Heart left ventricle (tissue), 16 donors: ENCODE measurements around the gene NMU. TPM values are rescaled to one million over a fixed set of nuclear protein-coding genes. Genes with fewer than 3 reads are reported as not detected.
A peak's percentile ranks its signal among the peaks of the same experiment; 100 is the strongest.

Experiments
- ATAC-seq, 4 donors: fragments of 200-7000 bp; cut with Tn5 transposase; one replicate each; pipeline ENCODE4 v1.9.1; 2020 to 2022; ENCODE audit warnings: moderate library complexity in 4 of 4, mild to moderate bottlenecking in 3 of 4, moderate number of reproducible peaks in 1 of 4
- DNase-seq, 5 donors: peaks; one replicate each; pipeline ENCODE4 v3.0.0-alpha.2; 2020
- H3K27ac ChIP-seq, 12 donors: fragments of 200-600 bp; sonication (generic) in 4 of 12; one replicate each; pipeline versions ENCODE4 v1.5.0 to v1.8.0; 2016 to 2022; ENCODE audit warnings: mild to moderate bottlenecking in 2 of 12
- H3K27me3 ChIP-seq, 9 donors: fragments of 200-600 bp; sonication (generic) in 2 of 9; one replicate each; pipeline versions ENCODE4 v1.5.1 to v1.8.0; 2016 to 2022; ENCODE audit warnings: mild to moderate bottlenecking in 3 of 9
- H3K36me3 ChIP-seq, 9 donors: fragments of 200-600 bp; sonication (generic) in 2 of 9; one replicate each; pipeline versions ENCODE4 v1.5.0 to v1.8.0; 2018 to 2022; ENCODE audit warnings: mild to moderate bottlenecking in 2 of 9
- H3K4me1 ChIP-seq, 12 donors: fragments of 200-600 bp; sonication (generic) in 4 of 12; one replicate each; pipeline versions ENCODE4 v1.5.0 to v1.8.0; 2016 to 2022; ENCODE audit warnings: mild to moderate bottlenecking in 3 of 12
- H3K4me3 ChIP-seq, 12 donors: fragments of 200-600 bp; sonication (generic) in 4 of 12; one replicate each; pipeline versions ENCODE4 v1.5.0 to v1.8.0; 2017 to 2022; ENCODE audit warnings: mild to moderate bottlenecking in 9 of 12, moderate library complexity in 4 of 12
- H3K9me3 ChIP-seq, 12 donors: fragments of 200-600 bp; sonication (generic) in 4 of 12; one replicate each; pipeline versions ENCODE4 v1.5.0 to v1.8.0; 2016 to 2022; ENCODE audit warnings: mild to moderate bottlenecking in 1 of 12
- CTCF ChIP-seq, 12 donors: fragments of 200-600 bp; sonication (generic) in 4 of 12; IDR thresholded peaks; one replicate each; pipeline versions ENCODE4 v1.5.0 to v1.8.0; 2018 to 2022; ENCODE audit warnings: antibody characterized with exemption in 12 of 12, mild to moderate bottlenecking in 5 of 12
- POLR2A ChIP-seq, 2 donors: fragments of 450-650 bp; IDR thresholded peaks; one replicate each; pipeline ENCODE4 v1.6.1; 2017; ENCODE audit warnings: antibody characterized with exemption in 2 of 2, mild to moderate bottlenecking in 2 of 2, moderate library complexity in 2 of 2
- WGBS, 4 donors: extraction: QIAGEN DNeasy Blood & Tissue Kit in 2 of 4; methylation state at CpG; one replicate each; pipeline versions ENCODE4 v1.1.5 to v1.1.7; 2013 to 2018; 5-methylcytosine and 5-hydroxymethylcytosine counted together
- intact Hi-C, 10 donors: fragments of 100-400 bp; cut with DNase I; formaldehyde crosslinking; loops; one replicate each; pipeline versions ENCODE4 v1.11.1 to v1.14.2; 2022
- polyA plus RNA-seq, 2 donors: library from polyadenylated mRNA; stranded (reverse); fragments of 200-250 nt; gene quantifications; one replicate each; pipeline ENCODE4 v1.2.3, GENCODE V29; 2013
- total RNA-seq, 9 donors: library from RNA; depleted of rRNA in 2 of 9; stranded (reverse); fragments of >200 nt in 2 of 9; fragmentation: NEBNext Ultra II Directional in 3 of 9; extraction: Animal tissue kit (Norgen Biotek cat#: 25700) in 3 of 9; gene quantifications; one replicate each; pipeline versions ENCODE4 v1.1.0 to v1.2.4, GENCODE V29; 2016 to 2023
- donor health status: ischemic (EF 13 %, LVEDD 7.1; RV severe dilation, severe dysfunction).
- donor health status: healthy with polysubstance abuse.
- donor health status: DM: no; HTN: yes; CAD: no.
- donor health status: DM: no; HTN: no; CAD: no.
- donor health status: ischemic (EF 25% LVEDD 6.9; RV normal size, moderate dysfunction).
- donor health status: ischemic (EF 25% LVEDD 5.7; RV mildly dilated, moderate dysfunction).
- donor health status: healthy.
- donor health status: DM: yes; HTN: yes; CAD: no.
- donor health status: ischemic (EF 35%, LVEDD 5.7; RV mildly dilated, moderate dysfunction).
- donor health status: nonischemic (EF 11% LVEDD 7.7; RV severe dilation, severe dysfunction).
- donor health status: DM: yes; HTN: yes; CAD: no.
- donor health status: PGD.
- donor health status: ischemic (EF 29% LVEDD 5.4; RV normal size, mild dysfunction).
- donor health status: nonischemic (EF 23%, LVEDD 6.1; RV moderate dilation, normal function).

Gene NMU
- total and polyA plus RNA-seq, 11 donors: 2.0 TPM; not detected in 10

GRCh38 chr4:55637272-55637820, 1.2 kb upstream of the NMU start:
- Histone ChIP-seq H3K4me3 (no peak overlapping the region), H3K36me3 (no peaks in the 10 kb centered on the region), H3K27ac (no peak overlapping the region), H3K27me3 (peaks cover 9 to 55% (median 40%) of the 10 kb centered on the region in 9 donors), H3K4me1 (peaks cover 0 to 20% (median 10%) of the 10 kb centered on the region in 12 donors), H3K9me3 (no peaks in the 10 kb centered on the region)
- no peak for TF ChIP-seq CTCF (IDR thresholded peaks at IDR 0.05)
- no peak for TF ChIP-seq POLR2A (IDR thresholded peaks at IDR 0.05)
- DNase-seq (no peak), ATAC-seq (no peak)
- intact Hi-C loops: no loop called here
- 24 to 34% (median 30%) methylated on average over 12 of the region's 12 CpGs for WGBS, 4 donors

- intact Hi-C loops: no loop called here
- no peak overlapping the region for H3K27ac ChIP-seq
- no peak for DNase-seq
- 10 to 17% (median 14%) methylated on average over 4 to 7 of the region's 7 CpGs for WGBS, 4 donors
- peaks cover 0 to 20% (median 10%) of the 10 kb centered on the region in 12 donors for H3K4me1 ChIP-seq
- no peaks in the 10 kb centered on the region for H3K9me3 ChIP-seq
- ATAC-seq: no peak
- H3K27me3 ChIP-seq: peaks cover 9 to 56% (median 40%) of the 10 kb centered on the region in 9 donors
- no peaks in the 10 kb centered on the region for H3K36me3 ChIP-seq
- H3K4me3 ChIP-seq: peak overlapping the region in 11 of 12 donors; percentile 14 to 51 (median 40)
- TF ChIP-seq CTCF (IDR thresholded peaks at IDR 0.05) (no peak), POLR2A (IDR thresholded peaks at IDR 0.05) (no peak)
Measured at GRCh38 chr4:55636656-55636999, 530 bp upstream of the NMU start.

GRCh38 chr4:55635282-55635681, 816 bp downstream of the NMU start:
- H3K9me3 ChIP-seq: peaks cover 0 to 10% (median 0%) of the 10 kb centered on the region in 12 donors
- no peak for ATAC-seq
- 3 to 6% (median 4%) methylated on average over 11 of the region's 11 CpGs for WGBS, 4 donors
- no peaks in the 10 kb centered on the region for H3K36me3 ChIP-seq
- H3K27me3 ChIP-seq: peaks cover 9 to 69% (median 40%) of the 10 kb centered on the region in 9 donors
- TF ChIP-seq CTCF (IDR thresholded peaks at IDR 0.05) (no peak), POLR2A (IDR thresholded peaks at IDR 0.05) (no peak)
- no peak for DNase-seq
- H3K4me1 ChIP-seq: peaks cover 0 to 20% (median 10%) of the 10 kb centered on the region in 12 donors
- no peak overlapping the region for H3K27ac ChIP-seq
- intact Hi-C loops: no loop called here
- H3K4me3 ChIP-seq: peak overlapping the region in 1 of 12 donors; percentile 14

GRCh38 chr4:55634417-55635128, 1.5 kb downstream of the NMU start:
- H3K36me3 ChIP-seq: no peaks in the 10 kb centered on the region
- intact Hi-C loops: no loop called here
- H3K4me3 ChIP-seq: no peak overlapping the region
- TF ChIP-seq CTCF (IDR thresholded peaks at IDR 0.05) (no peak), POLR2A (IDR thresholded peaks at IDR 0.05) (no peak)
- H3K27ac ChIP-seq: no peak overlapping the region
- H3K4me1 ChIP-seq: peaks cover 0 to 20% (median 10%) of the 10 kb centered on the region in 12 donors
- no peak for ATAC-seq
- H3K9me3 ChIP-seq: peaks cover 0 to 10% (median 0%) of the 10 kb centered on the region in 12 donors
- DNase-seq: no peak
- H3K27me3 ChIP-seq: peaks cover 9 to 67% (median 40%) of the 10 kb centered on the region in 9 donors
- WGBS, 4 donors: 24 to 35% (median 26%) methylated on average over 3 of the region's 3 CpGs
